HepG2 (cell line): Measurements from ENCODE around the gene CHD9NB. TPM values are rescaled to one million over a fixed set of nuclear protein-coding genes. Genes with fewer than 3 reads are reported as not detected.
A peak's percentile ranks its signal among the peaks of the same experiment; 100 is the strongest.

Experiments
- ATAC-seq: fragments of 200-7000 bp; cut with Tn5 transposase; 3 replicates; pipeline ENCODE4 v1.9.1; 2020; ENCODE audit warnings: mild to moderate bottlenecking, moderate library complexity
- BruUV-seq: library from RNA; stranded (reverse); fragments of 400-500 nt; replicated peaks from 2 replicates; lab custom pipeline; 2021; lab: Mats Ljungman, UMichigan
- CTCF ChIA-PET: fragments of 300-600 bp; formaldehyde crosslinking; extraction: SDS; loops from one replicate; lab custom pipeline; 2021; ENCODE audit warnings: low total read pairs, inconsistent platforms, low intra/inter-chr PET ratio; lab: Yijun Ruan, JAX
- POLR2A ChIA-PET: fragments of 350-600 bp; sonication (Branson Sonifier 250); formaldehyde crosslinking; loops from one replicate; lab custom pipeline; 2020; ENCODE audit warnings: antibody characterized with exemption, inconsistent platforms; lab: Yijun Ruan, JAX
- DNase-seq: peaks from one replicate; pipeline ENCODE4 v3.0.0-alpha.2; 2015; ENCODE audit warnings: low spot score
- FAIRE-seq: peaks from 3 replicates; lab custom pipeline; 2011; peaks lifted over from hg19 to GRCh38; lab: Jason Lieb, UNC
- H2AFZ ChIP-seq: one replicate; pipeline ENCODE4 v1.6.1; 2011; ENCODE audit warnings: low read length, inconsistent platforms
- H3K27ac ChIP-seq: fragments of 300-600 bp; 3 replicates; pipeline ENCODE4 v1.8.0; 2011; ENCODE audit warnings: mixed run types, mild to moderate bottlenecking, mixed read lengths, low read length, inconsistent platforms; ENCODE audit not compliant: insufficient read depth; ENCODE audit errors: extremely low read length
- H3K27me3 ChIP-seq, 2 experiments: fragments of 200-600 bp in 1 of 2; 2 replicates in 1 of 2; 3 replicates in 1 of 2; pipeline versions ENCODE4 v1.6.0 to v1.8.0; 2011; ENCODE audit warnings: low read length in 2 of 2, mild to moderate bottlenecking in 2 of 2, moderate library complexity in 2 of 2, inconsistent platforms in 1 of 2; ENCODE audit not compliant: insufficient read depth in 2 of 2, control insufficient read depth in 1 of 2
- H3K36me3 ChIP-seq, 2 experiments: fragments of 200-600 bp in 1 of 2; replicated peaks in 1 of 2; 2 replicates in 1 of 2; 3 replicates in 1 of 2; pipeline versions ENCODE4 v1.5.1 to v1.8.0; 2011; ENCODE audit warnings: low read length in 2 of 2, inconsistent platforms in 1 of 2; ENCODE audit not compliant: insufficient read depth in 2 of 2, control insufficient read depth in 1 of 2
- H3K4me1 ChIP-seq: 2 replicates; pipeline ENCODE4 v1.5.1; 2012; ENCODE audit warnings: low read length, inconsistent platforms; ENCODE audit not compliant: insufficient read depth
- H3K4me2 ChIP-seq: 2 replicates; pipeline ENCODE4 v1.6.0; 2011; ENCODE audit warnings: low read depth, low read length, inconsistent platforms
- H3K4me3 ChIP-seq, 3 experiments: fragments of 200-600 bp in 1 of 3; sonication (generic), shearing (Covaris generic) in 1 of 3; replicated peaks in 1 of 3; 2 replicates each; pipeline ENCODE4 v1.5.1; 2011 to 2016; ENCODE audit warnings: low read length in 3 of 3, inconsistent platforms in 2 of 3, low read depth in 2 of 3, mild to moderate bottlenecking in 2 of 3, control low read depth in 1 of 3, mixed read lengths in 1 of 3; ENCODE audit not compliant: insufficient read depth in 1 of 3
- H3K79me2 ChIP-seq: one replicate; pipeline ENCODE4 v1.6.1; 2011; ENCODE audit warnings: low read length, inconsistent platforms; ENCODE audit not compliant: insufficient read depth
- H3K9ac ChIP-seq: 2 replicates; pipeline ENCODE4 v1.6.0; 2011; ENCODE audit warnings: mild to moderate bottlenecking, low read depth, low read length, inconsistent platforms; ENCODE audit not compliant: insufficient read depth
- H3K9me3 ChIP-seq: 2 replicates; pipeline ENCODE4 v1.5.1; 2012; ENCODE audit warnings: mild to moderate bottlenecking, low read length
- H4K20me1 ChIP-seq: 2 replicates; pipeline ENCODE4 v1.6.0; 2011; ENCODE audit warnings: inconsistent platforms, mild to moderate bottlenecking, low read length, moderate library complexity; ENCODE audit not compliant: insufficient read depth
- ZFX ChIP-seq: sonication (generic); formaldehyde crosslinking; IDR thresholded peaks from 2 replicates; pipeline ENCODE4 v1.4.0; 2020; ENCODE audit warnings: mild to moderate bottlenecking, low read depth, missing genetic modification reagents, moderate library complexity
- WGBS: methylation state at CpG from one replicate; pipeline ENCODE4 v1.1.6; 2017; ENCODE audit warnings: low lambda C conversion rate; 5-methylcytosine and 5-hydroxymethylcytosine counted together
- in situ Hi-C: cut with HindIII; loops from 2 replicates; pipeline ENCODE4 v1.10.0; 2017; ENCODE audit warnings: low pct_unique_long_range_greater_than_20kb; ENCODE audit not compliant: extremely low pct_ligation_motif_present
- intact Hi-C: fragments of 100-400 bp; cut with micrococcal nuclease; formaldehyde crosslinking; loops from one replicate; pipeline ENCODE4 v1.10.0; 2022; ENCODE audit not compliant: unreplicated experiment
- polyA plus RNA-seq, 8 experiments: library from polyadenylated mRNA; depleted of rRNA in 3 of 8; stranded (reverse) in 7 of 8; unstranded in 1 of 8; fragments of >200 nt; fragmentation: Illumina TruSeq in 4 of 8; extraction: Trizol in 4 of 8; gene quantifications; 2 replicates each; pipeline versions ENCODE4 v1.2.1 to v1.2.3, GENCODE V29; 2011 to 2016; ENCODE audit warnings: low read depth in 4 of 8, missing spikeins in 1 of 8, mixed read lengths in 1 of 8; ENCODE audit not compliant: insufficient read depth in 1 of 8
- total RNA-seq, 5 experiments: library from RNA; depleted of rRNA; stranded (reverse); fragments of >200 nt; fragmentation: Illumina TruSeq; extraction: Trizol; gene quantifications; 2 replicates each; pipeline ENCODE4 v1.2.3, GENCODE V29; 2016; ENCODE audit warnings: low read depth in 1 of 5
- TF ChIP-seq, protein P1 (sequence below): sonication (generic); formaldehyde crosslinking; IDR thresholded peaks from 2 replicates; pipeline ENCODE4 v1.5.1; 2020; ENCODE audit warnings: mild to moderate bottlenecking, missing genetic modification reagents, moderate library complexity

CHD9NB gene
- total and polyA plus RNA-seq, 2 of the 13 experiments (the other 11 are each of a cell fraction or from before 2014, with no cell fraction given), result 0.17 to 0.18 TPM

DNA sequence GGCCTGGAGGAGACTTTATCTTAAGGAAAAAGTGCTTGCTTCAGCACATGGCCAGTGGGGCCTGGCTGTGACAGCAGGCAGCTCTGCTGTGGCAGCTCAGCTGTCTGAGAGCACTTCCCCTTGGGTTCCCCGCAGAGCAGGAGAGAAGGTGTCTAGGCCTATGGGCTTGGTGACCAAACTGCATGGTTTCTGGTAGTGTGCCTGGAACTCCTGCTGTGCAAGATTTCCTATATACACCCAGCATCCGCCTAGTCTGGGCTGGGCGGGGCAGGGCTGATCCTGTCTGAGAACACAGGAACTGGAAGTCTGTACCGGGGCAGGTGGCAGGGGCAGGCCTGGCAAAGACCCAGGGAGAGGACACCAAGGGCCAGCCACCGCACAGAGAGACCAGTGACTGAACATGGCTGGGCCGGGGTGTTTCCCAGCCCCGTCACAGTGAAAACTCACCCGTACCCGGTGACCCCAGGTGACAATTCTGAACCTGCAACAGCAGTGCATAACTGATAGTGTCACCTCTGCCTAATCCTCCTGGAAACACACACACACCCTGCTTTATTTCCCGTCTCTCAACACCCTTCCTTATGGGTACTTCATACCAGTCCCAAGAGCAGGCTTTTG lies 41.4 kb upstream of the CHD9NB start:
- H3K27me3 ChIP-seq, result no peaks in the 10 kb centered on the region; a peak in 1 of 5 replicates
- 91% methylated on average over 10 of the region's 10 CpGs for WGBS
- no peaks in the 10 kb centered on the region for H3K9me3 ChIP-seq
- FAIRE-seq, result no peak
- no peak overlapping the region for H3K4me2 ChIP-seq
- H3K9ac ChIP-seq, result no peak overlapping the region
- H2AFZ ChIP-seq, result no peak overlapping the region
- no peak for TF ChIP-seq ZFX (CRISPR knock-in tag)
- TF ChIP-seq, protein P1, sequence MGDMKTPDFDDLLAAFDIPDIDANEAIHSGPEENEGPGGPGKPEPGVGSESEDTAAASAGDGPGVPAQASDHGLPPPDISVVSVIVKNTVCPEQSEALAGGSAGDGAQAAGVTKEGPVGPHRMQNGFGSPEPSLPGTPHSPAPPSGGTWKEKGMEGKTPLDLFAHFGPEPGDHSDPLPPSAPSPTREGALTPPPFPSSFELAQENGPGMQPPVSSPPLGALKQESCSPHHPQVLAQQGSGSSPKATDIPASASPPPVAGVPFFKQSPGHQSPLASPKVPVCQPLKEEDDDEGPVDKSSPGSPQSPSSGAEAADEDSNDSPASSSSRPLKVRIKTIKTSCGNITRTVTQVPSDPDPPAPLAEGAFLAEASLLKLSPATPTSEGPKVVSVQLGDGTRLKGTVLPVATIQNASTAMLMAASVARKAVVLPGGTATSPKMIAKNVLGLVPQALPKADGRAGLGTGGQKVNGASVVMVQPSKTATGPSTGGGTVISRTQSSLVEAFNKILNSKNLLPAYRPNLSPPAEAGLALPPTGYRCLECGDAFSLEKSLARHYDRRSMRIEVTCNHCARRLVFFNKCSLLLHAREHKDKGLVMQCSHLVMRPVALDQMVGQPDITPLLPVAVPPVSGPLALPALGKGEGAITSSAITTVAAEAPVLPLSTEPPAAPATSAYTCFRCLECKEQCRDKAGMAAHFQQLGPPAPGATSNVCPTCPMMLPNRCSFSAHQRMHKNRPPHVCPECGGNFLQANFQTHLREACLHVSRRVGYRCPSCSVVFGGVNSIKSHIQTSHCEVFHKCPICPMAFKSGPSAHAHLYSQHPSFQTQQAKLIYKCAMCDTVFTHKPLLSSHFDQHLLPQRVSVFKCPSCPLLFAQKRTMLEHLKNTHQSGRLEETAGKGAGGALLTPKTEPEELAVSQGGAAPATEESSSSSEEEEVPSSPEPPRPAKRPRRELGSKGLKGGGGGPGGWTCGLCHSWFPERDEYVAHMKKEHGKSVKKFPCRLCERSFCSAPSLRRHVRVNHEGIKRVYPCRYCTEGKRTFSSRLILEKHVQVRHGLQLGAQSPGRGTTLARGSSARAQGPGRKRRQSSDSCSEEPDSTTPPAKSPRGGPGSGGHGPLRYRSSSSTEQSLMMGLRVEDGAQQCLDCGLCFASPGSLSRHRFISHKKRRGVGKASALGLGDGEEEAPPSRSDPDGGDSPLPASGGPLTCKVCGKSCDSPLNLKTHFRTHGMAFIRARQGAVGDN (CRISPR knock-in tag), result peak; percentile 32
- in situ Hi-C loops, result no loop called here
- H3K4me1 ChIP-seq, result peaks cover 59% of the 10 kb centered on the region
- no peaks in the 10 kb centered on the region; a peak in 2 of 5 replicates for H3K36me3 ChIP-seq
- no peak overlapping the region for H3K4me3 ChIP-seq
- no TSS peak for BruUV-seq
- peaks cover 15% of the 10 kb centered on the region for H3K79me2 ChIP-seq
- DNase-seq, result no peak
- intact Hi-C loops, result no loop called here
- H3K27ac ChIP-seq, result no peak overlapping the region
- CTCF ChIA-PET, result no interaction called here
- POLR2A ChIA-PET, result no interaction called here
- ATAC-seq, result no peak
- no peaks in the 10 kb centered on the region for H4K20me1 ChIP-seq
